Fibroblast of skin of back (primary cell): ENCODE data around the gene CBX2.
A peak's percentile ranks its signal among the peaks of the same experiment; 100 is the strongest.

Experiments used
- DNase-seq: peaks from one replicate; pipeline ENCODE4 v3.0.0-alpha.2; 2013

Gene CBX2

DNA sequence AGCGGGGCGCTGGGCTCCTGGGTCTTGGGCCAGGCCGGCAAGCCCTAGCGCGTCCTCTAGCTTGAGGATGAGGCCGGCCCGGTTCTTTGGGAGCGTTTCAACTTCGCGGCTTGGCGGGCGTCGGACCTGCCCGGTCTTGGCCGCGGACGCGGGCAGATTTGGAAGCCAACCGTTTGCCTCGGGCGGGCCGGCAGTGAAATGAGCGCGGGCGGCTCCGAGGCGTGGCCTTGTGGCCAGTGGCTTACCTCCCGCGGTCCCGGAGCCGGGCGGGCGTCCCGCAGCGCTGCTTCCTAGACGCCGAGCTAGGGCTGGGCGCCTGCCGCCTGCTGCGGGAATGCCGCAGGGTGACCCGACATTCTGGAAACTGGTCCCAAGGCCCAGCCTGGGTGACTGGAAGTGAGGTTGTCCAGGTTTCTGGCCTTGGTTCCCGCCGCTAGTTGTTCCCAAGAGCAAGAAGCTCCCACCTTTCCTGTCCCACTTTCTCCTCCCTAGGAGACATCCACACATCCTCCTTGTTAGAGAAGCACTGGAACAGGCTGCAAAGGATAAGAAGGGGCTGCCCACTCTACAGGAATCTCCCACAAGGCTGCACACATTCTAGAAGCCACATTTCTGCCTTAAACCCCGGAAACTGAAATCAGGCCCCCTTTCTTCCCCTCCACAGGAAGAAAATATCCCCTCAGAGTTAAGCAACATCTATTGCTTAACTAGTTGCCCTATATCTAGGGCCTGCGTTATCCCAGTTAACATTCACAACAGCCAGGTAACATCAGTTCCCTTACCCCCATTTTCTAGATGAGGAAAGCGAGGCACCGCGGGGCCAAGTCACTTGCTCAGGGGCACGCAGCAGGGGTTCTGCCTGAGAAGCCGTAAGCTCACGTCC lies 23.4 kb downstream of the CBX2 start:
- no peak for DNase-seq

DNA sequence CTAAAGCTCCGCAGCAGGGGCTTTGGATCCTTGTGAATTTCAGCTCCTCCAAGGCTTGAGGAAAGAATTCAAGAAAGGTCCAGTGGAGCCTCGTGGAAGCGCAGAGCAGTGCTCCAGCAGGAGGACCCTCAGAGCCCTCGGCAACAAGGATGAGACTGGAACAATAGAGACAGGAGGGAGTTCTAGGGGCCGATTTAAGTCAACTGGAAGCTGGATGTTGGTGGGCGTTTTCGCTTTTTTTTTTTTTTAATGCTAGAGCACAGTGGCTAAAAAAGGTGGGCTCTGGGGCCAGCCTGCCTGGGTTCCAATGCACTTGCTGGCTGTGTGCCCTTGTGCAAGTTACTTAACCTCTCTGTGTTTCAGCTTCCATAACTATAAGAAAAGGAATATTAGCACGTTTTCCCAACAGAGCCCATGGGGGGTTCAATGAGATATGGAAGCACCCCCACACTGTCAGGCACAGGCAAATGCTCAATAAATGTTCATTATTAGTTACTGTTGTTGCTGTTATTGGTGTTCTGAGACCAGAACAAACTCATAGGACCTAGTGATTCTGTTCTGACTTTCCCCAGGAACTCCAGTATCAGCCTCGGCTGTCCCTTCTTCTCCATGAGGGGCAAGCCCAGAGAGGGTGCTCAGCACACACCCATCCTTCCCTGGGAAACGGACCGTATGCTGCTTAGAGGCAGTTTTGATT lies 24.2 kb downstream of the CBX2 start:
- DNase-seq = no peak

DNA sequence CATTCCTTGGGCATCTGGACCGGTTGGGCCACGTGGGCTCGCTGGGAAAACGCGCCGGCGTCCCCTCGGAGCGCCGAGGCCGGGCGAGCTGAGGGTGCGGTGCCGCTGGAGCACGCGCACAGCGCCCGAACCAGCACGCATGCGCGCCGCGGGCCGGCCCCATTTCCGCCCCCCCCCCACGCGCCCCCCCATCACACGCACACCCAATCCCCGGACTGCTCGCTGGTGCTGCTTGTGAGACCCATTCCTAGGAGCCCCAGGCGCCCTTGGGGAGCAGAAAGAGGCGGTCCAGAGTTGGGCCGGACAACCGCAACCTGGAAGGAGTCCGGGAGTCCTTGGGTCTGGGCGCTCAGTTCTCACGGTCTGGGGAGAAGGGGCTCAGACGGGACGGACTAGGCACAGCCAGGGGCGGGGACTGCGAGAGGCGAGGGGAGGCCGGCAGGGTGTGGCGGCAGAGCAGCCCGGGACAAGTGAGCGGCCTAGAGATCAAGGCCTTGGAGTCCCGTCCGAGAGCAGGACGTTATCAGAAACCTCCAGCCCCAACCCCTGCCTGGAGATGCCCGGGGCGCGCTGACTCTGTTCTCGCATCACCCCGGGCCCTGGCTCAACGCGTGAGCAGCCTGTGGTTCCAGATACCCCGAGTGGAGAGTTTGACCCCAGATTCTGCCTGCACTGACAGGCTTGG lies 24.9 kb downstream of the CBX2 start:
- no peak for DNase-seq

GRCh38 chr17:79803421-79803996 lies 25.6 kb downstream of the CBX2 start:
- no peak for DNase-seq

DNA sequence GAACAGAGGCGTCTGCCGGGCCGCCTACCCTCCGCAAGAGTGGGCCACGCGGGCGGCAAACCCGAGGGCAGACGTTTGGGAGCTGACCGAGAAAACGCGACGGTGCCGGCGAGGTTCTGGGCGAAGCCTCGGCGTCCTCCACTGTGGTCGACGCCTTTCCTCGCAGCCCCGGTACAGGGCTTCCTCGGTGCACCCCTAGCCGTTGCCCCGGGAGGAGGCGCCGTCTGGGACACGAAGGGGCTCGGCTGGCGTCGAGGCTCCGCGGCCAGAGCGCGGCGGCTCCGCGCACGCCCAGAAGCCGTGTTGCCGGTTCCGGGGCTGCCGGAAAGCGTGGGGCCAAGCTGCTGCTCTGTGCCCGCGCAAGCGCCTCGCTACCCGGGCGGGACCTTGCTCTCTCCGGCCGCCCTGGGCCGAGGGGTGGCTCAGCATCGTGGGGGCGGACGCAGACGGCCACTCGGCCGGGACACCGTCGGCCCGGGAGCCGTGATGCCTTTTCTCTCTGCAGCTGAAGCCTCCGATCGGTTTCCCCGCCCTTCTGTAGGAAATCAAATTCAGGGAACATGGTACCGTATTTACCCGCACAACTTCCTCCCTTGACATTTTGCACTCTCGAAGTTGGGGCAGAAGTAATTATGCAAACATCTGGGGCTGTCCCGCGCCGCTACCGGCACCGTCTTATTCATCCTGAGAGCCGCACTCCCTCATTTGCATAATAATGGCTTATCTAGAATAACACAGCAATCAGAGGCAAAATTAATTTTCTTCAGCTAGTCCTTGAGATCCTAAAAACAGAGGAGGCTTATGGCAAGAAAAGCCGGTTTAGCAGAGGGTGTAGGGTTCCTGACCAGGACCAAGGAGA lies 26.3 kb downstream of the CBX2 start:
- peak; percentile 25 for DNase-seq

GRCh38 chr17:79804856-79805696 lies 27.1 kb downstream of the CBX2 start:
- no peak for DNase-seq

DNA sequence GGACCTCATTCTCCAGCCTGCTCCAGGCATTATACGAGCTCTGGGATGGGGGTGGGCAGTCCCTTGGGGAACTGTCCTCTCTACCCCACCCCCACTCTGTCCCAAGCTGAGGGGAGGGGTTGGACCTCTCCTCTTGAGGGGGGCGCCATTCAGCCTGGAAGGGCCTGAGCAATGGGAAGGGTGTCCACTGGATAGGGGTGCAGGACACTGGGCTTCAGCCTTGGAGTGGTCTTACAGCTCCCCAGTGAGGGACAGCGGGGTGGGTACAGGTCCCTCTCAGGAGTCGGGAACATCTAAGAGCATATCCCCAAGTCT lies 28.5 kb downstream of the CBX2 start:
- no peak for DNase-seq

- DNase-seq = no peak
Observed at GRCh38 chr17:79806863-79807720, 29.1 kb downstream of the CBX2 start.

DNA sequence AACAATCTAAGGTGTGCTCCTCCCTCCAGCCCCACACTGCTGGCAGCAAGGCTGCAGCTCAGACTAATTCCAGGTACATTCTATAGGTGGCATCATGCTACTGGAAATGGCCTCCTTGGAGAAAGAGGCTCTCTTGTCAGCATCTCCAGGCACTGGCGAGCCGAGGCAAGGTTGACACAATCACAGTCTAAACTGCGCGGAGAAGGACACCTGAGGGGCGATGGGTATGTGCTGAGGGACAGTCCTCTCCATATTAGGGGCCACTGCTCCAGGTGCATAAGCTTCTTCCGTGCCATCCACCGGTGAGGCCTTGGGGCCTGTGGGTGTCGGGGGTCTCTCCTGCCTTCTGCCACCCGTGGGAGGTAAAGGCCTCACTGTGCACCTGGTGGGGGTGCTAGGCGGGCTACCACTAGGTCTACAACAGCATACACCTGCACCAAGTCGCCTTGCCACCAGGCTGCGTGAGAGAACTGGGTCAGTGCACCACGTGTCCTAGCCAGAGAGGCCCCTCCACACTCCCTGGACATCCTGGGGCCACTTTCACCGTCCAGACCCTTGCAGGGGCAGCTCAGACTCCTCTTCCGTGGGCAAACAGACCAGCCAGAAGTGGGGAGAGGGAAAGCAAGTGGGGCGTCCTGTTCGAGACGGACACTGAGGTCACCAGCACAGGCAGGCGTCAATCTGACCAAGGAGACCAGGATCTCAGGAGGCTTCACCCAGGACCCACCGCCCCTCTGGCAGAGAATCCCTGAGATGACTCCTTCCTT lies 31.0 kb downstream of the CBX2 start:
- DNase-seq = no peak

DNA sequence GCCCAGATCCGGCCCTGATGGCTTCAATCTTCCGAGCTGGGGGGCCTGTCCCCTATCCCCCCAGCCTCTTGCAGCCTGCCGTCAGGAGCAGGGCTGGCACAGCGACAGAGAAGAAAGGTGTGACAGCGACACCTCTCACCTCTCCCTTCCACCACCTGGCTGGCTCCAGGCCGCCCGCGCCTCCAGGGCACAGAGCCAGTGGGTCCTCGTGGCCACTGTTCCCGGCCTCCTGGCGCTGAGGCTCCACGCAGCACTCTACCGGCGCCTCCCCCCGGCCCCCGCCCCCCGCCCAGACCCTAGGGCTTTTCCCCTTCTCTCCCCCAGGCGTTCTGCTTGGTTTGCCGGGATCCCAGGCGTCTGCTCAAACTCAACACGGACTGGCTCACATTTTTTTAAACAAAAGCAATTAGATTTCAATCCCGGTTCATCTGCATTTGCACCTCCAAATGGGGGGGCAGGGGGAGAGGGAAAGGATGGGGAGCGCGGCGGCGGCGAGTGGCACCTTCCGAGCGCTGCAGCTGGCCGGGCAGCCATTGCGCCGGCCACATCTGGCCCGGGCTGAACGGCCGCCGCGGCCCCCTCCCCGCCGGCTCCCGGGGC lies 31.7 kb downstream of the CBX2 start:
- no peak for DNase-seq

DNA sequence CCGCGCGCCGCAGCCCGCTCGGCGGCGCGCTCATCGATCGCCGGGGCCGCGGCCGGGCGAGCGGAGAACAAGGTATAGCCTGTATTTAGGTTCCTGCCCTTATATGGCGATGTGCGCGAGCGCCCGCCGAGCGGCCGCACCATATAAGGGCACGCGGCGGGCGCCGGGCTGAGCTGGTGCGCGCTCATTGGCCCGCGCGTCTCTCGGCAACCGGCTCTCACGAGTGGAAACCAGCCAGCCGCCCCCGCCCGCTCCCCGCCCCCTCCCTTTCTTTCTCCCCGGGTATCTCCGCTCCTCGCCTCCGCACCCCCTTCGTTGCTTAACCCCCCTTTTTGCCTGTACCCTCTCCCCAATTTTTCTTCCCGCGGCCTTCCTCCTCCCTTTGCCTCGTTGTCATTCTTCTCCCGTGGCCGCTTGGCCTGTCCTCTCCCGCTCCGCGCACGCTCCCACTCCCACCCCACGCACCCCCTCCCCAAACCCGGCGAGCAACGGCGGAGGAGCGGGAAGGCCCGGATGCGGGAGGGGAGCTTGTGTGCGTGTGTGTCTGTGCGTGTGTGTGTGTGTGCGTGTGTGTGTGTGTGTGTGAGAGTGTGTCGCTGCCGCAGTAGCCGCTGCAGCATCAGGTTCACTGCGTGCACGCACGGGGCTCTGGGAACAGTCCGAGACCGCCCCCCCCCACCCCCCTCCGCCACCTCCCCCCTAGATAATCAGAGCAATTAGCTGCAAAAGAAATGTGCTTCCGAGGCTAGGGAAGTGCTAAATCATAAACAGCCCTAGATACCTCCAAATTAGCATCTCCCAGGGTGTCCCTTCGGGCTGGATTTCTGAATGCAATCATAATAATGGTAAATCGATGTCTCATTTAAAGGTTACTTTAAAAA lies 32.4 kb downstream of the CBX2 start:
- peak; percentile 80 for DNase-seq

- DNase-seq = no peak
Observed at GRCh38 chr17:79811011-79811867, 33.3 kb downstream of the CBX2 start.

DNA sequence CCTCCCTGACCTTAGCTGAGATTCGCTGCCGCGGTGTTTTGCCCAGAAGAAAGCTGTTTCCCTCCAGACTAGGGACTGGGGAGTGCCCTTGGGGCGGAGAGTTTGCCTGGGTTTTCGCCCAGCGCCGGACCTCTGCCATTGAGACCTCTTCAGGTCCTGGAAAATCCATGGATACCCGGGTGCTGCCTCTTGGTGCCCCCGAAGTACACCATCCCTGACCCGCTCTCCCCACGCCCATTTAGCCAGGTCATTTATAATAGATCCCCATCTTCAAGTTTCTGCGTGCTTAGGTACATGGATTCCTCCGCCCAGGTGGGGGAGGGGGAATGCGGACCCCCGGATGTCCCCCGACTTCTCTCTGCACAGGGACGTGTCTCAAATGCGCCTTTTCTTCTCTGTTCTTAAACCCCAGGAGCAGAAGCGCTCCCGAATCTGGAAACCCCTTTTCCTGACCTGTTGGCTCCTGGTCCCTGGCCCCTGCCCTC lies 34.0 kb downstream of the CBX2 start:
- DNase-seq = no peak

GRCh38 chr17:79812353-79813258 lies 34.7 kb downstream of the CBX2 start:
- no peak for DNase-seq

- no peak for DNase-seq
Observed at GRCh38 chr17:79813297-79814126, 35.6 kb downstream of the CBX2 start.
